SK-N-SH treated with all-trans-retinoic acid at 6 μM for 48 hours (cell line): ENCODE measurements around the gene DMRT3.

Experiments
- ATAC-seq: fragments of 200-7000 bp; cut with Tn5 transposase; 3 replicates; pipeline ENCODE4 v1.9.1; 2020; ENCODE audit warnings: mild to moderate bottlenecking, moderate library complexity
- ARNTL ChIP-seq: fragments of 450-650 bp; formaldehyde crosslinking; IDR thresholded peaks from 2 replicates; pipeline ENCODE4 v1.5.0; 2020; ENCODE audit warnings: low read depth, mild to moderate bottlenecking, moderate library complexity, borderline replicate concordance
- BACH2 ChIP-seq: fragments of 250-450 bp; sonication (Bioruptor Pico); IDR thresholded peaks from 2 replicates; pipeline ENCODE4 v1.9.0; 2021; ENCODE audit warnings: mild to moderate bottlenecking, borderline replicate concordance
- CSDC2 ChIP-seq: fragments of 250-450 bp; sonication (Bioruptor Pico); IDR thresholded peaks from 2 replicates; pipeline ENCODE4 v1.5.0; 2020; ENCODE audit warnings: mild to moderate bottlenecking, moderate library complexity
- ESRRG ChIP-seq: fragments of 250-450 bp; sonication (Bioruptor Pico); IDR thresholded peaks from 2 replicates; pipeline ENCODE4 v1.6.1; 2021; ENCODE audit warnings: mild to moderate bottlenecking
- GLIS3 ChIP-seq: fragments of 250-450 bp; sonication (Bioruptor Pico); IDR thresholded peaks from 2 replicates; pipeline ENCODE4 v1.5.0; 2020; ENCODE audit warnings: mild to moderate bottlenecking, moderate library complexity
- ISL1 ChIP-seq: fragments of 250-450 bp; sonication (Bioruptor Pico); IDR thresholded peaks from 2 replicates; pipeline ENCODE4 v2.1.2; 2022; ENCODE audit warnings: mild to moderate bottlenecking, moderate library complexity
- OSR1 ChIP-seq: fragments of 250-450 bp; sonication (Bioruptor Pico); IDR thresholded peaks from 2 replicates; pipeline ENCODE4 v1.8.0; 2022; ENCODE audit warnings: moderate library complexity, mild to moderate bottlenecking, inconsistent platforms
- PPARA ChIP-seq: fragments of 250-450 bp; sonication (Bioruptor Pico); IDR thresholded peaks from 2 replicates; pipeline ENCODE4 v1.5.0; 2020; ENCODE audit warnings: mild to moderate bottlenecking, borderline replicate concordance
- RARB ChIP-seq: fragments of 250-450 bp; sonication (Bioruptor Pico); IDR thresholded peaks from 2 replicates; pipeline ENCODE4 v1.8.0; 2021; ENCODE audit warnings: mild to moderate bottlenecking, moderate library complexity
- SNAI2 ChIP-seq: fragments of 250-450 bp; sonication (Bioruptor Pico); IDR thresholded peaks from 2 replicates; pipeline ENCODE4 v1.5.0; 2020; ENCODE audit warnings: mild to moderate bottlenecking, moderate library complexity
- TCF4 ChIP-seq: fragments of 250-450 bp; sonication (Bioruptor Pico); IDR thresholded peaks from 2 replicates; pipeline ENCODE4 v1.8.0; 2021; ENCODE audit warnings: mild to moderate bottlenecking, moderate library complexity, borderline replicate concordance
- TOX ChIP-seq: fragments of 250-450 bp; sonication (Bioruptor Pico); IDR thresholded peaks from 2 replicates; pipeline ENCODE4 v1.8.0; 2021; ENCODE audit warnings: mild to moderate bottlenecking, moderate library complexity, borderline replicate concordance
- ZC3H10 ChIP-seq: fragments of 250-450 bp; sonication (Bioruptor Pico); IDR thresholded peaks from 2 replicates; pipeline ENCODE4 v1.5.1; 2021; ENCODE audit warnings: mild to moderate bottlenecking, moderate library complexity
- ZFP3 ChIP-seq: fragments of 250-450 bp; sonication (Bioruptor Pico); IDR thresholded peaks from 2 replicates; pipeline ENCODE4 v1.5.0; 2020; ENCODE audit warnings: mild to moderate bottlenecking, moderate library complexity
- ZFP30 ChIP-seq: fragments of 450-650 bp; formaldehyde crosslinking; IDR thresholded peaks from 2 replicates; pipeline ENCODE4 v1.5.0; 2022; ENCODE audit warnings: mild to moderate bottlenecking, moderate library complexity
- ZNF565 ChIP-seq: fragments of 450-650 bp; formaldehyde crosslinking; conservative IDR thresholded peaks from 2 replicates; pipeline ENCODE4 v1.5.0; 2020; ENCODE audit warnings: low read depth, mild to moderate bottlenecking, moderate library complexity
- ZNF70 ChIP-seq: fragments of 450-650 bp; formaldehyde crosslinking; IDR thresholded peaks from 2 replicates; pipeline ENCODE4 v1.5.0; 2020; ENCODE audit warnings: mild to moderate bottlenecking, moderate library complexity
- ZNF8 ChIP-seq: fragments of 450-650 bp; formaldehyde crosslinking; IDR thresholded peaks from 2 replicates; pipeline ENCODE4 v1.5.0; 2020; ENCODE audit warnings: mild to moderate bottlenecking, moderate library complexity
- TF ChIP-seq, protein P1 (sequence below): fragments of 250-450 bp; sonication (Bioruptor Pico); IDR thresholded peaks from 2 replicates; pipeline ENCODE4 v1.5.1; 2020; ENCODE audit warnings: low read depth, mild to moderate bottlenecking, moderate library complexity
- TF ChIP-seq, protein P2 (sequence below): fragments of 250-450 bp; sonication (Bioruptor Pico); IDR thresholded peaks from 2 replicates; pipeline ENCODE4 v1.8.0; 2021; ENCODE audit warnings: low read depth, mild to moderate bottlenecking, moderate library complexity, borderline replicate concordance
- TF ChIP-seq, protein P3 (sequence below): fragments of 250-450 bp; sonication (Bioruptor Pico); IDR thresholded peaks from 2 replicates; pipeline ENCODE4 v1.5.0; 2020; ENCODE audit warnings: mild to moderate bottlenecking, moderate library complexity

Gene DMRT3

DNA sequence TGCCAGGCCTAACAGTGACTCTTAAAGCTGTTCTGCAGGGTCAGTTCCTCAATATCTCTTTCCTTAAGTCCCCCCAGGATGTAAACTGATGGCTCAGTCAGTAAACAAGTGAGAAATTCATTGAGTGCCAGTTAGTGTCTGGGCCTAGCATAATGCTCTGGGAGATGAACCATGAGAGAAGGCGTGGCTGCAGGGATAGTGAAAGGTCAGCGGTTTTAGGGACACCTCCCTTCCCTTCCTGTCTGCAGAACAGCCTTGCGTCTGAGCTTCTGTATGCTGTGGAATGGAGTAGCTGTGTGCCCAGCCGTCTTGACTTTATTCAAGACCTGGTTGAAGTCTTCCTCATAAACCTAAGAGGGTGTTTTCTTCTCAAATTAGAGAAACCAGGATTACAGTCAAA is 46.7 kb upstream of the DMRT3 start:
- TF ChIP-seq BACH2 (CRISPR knock-in tag) (no peak), ISL1 (CRISPR knock-in tag) (no peak)
- TF ChIP-seq, all 23 proteins: peak for 0
- ATAC-seq = no peak

DNA sequence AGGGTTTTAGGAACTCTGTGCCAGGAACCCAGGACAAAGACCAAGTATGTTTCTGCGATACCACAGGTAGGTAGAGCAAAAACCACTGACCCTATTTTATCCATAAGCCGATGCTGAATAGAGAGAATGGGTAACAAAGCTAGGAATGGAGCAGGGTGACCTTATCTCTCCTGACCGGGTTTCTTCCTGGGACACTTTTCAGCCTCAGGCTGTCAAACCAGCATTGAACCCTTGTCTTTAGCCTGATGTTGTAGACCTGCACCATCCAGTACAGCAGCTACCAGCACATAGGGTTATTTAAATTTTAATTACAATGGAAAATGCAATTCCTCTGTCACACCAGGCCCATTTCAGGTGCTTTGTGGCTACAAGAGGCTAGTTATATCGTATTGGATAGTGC is 43.1 kb upstream of the DMRT3 start:
- ATAC-seq = no peak
- TF ChIP-seq ZC3H10 (CRISPR knock-in tag) = no peak
- TF ChIP-seq TOX (CRISPR knock-in tag) = no peak
- no peak for TF ChIP-seq ARNTL
- TF ChIP-seq BACH2 (CRISPR knock-in tag) = no peak
- TF ChIP-seq, protein P1, sequence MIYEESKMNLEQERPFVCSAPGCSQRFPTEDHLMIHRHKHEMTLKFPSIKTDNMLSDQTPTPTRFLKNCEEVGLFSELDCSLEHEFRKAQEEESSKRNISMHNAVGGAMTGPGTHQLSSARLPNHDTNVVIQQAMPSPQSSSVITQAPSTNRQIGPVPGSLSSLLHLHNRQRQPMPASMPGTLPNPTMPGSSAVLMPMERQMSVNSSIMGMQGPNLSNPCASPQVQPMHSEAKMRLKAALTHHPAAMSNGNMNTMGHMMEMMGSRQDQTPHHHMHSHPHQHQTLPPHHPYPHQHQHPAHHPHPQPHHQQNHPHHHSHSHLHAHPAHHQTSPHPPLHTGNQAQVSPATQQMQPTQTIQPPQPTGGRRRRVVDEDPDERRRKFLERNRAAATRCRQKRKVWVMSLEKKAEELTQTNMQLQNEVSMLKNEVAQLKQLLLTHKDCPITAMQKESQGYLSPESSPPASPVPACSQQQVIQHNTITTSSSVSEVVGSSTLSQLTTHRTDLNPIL (CRISPR knock-in tag) = no peak
- TF ChIP-seq ZFP3 (CRISPR knock-in tag) = no peak
- TF ChIP-seq ZNF565 = no peak
- TF ChIP-seq, protein P2, sequence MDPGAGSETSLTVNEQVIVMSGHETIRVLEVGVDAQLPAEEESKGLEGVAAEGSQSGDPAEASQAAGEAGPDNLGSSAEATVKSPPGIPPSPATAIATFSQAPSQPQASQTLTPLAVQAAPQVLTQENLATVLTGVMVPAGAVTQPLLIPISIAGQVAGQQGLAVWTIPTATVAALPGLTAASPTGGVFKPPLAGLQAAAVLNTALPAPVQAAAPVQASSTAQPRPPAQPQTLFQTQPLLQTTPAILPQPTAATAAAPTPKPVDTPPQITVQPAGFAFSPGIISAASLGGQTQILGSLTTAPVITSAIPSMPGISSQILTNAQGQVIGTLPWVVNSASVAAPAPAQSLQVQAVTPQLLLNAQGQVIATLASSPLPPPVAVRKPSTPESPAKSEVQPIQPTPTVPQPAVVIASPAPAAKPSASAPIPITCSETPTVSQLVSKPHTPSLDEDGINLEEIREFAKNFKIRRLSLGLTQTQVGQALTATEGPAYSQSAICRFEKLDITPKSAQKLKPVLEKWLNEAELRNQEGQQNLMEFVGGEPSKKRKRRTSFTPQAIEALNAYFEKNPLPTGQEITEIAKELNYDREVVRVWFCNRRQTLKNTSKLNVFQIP (CRISPR knock-in tag) = no peak
- TF ChIP-seq OSR1 = no peak
- TF ChIP-seq CSDC2 (CRISPR knock-in tag) = no peak
- TF ChIP-seq ESRRG = no peak
- TF ChIP-seq ISL1 (CRISPR knock-in tag) = no peak
- no peak for TF ChIP-seq ZFP30 (CRISPR knock-in tag)
- TF ChIP-seq RARB (CRISPR knock-in tag) = no peak
- TF ChIP-seq, protein P3, sequence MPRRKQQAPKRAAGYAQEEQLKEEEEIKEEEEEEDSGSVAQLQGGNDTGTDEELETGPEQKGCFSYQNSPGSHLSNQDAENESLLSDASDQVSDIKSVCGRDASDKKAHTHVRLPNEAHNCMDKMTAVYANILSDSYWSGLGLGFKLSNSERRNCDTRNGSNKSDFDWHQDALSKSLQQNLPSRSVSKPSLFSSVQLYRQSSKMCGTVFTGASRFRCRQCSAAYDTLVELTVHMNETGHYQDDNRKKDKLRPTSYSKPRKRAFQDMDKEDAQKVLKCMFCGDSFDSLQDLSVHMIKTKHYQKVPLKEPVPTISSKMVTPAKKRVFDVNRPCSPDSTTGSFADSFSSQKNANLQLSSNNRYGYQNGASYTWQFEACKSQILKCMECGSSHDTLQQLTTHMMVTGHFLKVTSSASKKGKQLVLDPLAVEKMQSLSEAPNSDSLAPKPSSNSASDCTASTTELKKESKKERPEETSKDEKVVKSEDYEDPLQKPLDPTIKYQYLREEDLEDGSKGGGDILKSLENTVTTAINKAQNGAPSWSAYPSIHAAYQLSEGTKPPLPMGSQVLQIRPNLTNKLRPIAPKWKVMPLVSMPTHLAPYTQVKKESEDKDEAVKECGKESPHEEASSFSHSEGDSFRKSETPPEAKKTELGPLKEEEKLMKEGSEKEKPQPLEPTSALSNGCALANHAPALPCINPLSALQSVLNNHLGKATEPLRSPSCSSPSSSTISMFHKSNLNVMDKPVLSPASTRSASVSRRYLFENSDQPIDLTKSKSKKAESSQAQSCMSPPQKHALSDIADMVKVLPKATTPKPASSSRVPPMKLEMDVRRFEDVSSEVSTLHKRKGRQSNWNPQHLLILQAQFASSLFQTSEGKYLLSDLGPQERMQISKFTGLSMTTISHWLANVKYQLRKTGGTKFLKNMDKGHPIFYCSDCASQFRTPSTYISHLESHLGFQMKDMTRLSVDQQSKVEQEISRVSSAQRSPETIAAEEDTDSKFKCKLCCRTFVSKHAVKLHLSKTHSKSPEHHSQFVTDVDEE (CRISPR knock-in tag) = no peak
- TF ChIP-seq TCF4 (CRISPR knock-in tag) = no peak
- TF ChIP-seq ZNF70 (CRISPR knock-in tag) = no peak
- TF ChIP-seq ZNF8 (CRISPR knock-in tag) = no peak
- no peak for TF ChIP-seq PPARA (CRISPR knock-in tag)
- no peak for TF ChIP-seq SNAI2 (CRISPR knock-in tag)

DNA sequence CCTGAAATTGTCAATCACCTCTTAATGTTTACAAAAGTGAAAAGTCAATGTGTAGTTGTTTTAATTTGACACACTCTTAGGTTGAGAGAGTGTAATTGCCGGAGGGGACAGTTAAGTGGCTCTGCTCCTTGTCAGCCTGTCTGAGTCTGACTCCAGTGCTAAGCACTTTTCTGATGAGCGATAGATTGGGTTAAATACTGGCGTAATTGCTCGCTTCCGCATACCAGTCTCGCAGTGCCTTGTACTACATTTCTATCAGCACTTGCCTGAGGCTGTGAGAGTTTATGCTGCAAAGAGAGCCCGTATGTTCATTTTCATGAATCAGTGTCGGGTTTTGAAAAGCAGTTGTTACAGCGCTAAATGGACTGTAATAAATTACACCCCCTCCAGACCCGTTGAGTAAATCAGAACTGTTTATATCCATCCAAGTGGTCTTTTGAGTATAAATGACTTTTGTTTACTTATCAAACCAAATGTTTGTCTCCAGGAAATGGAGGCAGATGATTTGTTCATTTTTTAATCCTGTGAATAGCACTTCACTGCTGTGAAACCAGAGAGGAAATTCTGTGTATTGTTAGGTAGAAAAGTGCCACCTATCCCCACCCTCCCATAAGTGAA is 41.0 kb upstream of the DMRT3 start:
- TF ChIP-seq GLIS3 (CRISPR knock-in tag) (no peak), ZFP30 (CRISPR knock-in tag) (no peak), ZNF70 (CRISPR knock-in tag) (no peak), BACH2 (CRISPR knock-in tag) (no peak), RARB (CRISPR knock-in tag) (no peak), ISL1 (CRISPR knock-in tag) (no peak), ESRRG (no peak), ZNF565 (no peak), TCF4 (CRISPR knock-in tag) (no peak), ARNTL (no peak), OSR1 (no peak), SNAI2 (CRISPR knock-in tag) (no peak)
- TF ChIP-seq, protein P3 (CRISPR knock-in tag) = no peak
- TF ChIP-seq, protein P1 (CRISPR knock-in tag) = no peak
- no peak for ATAC-seq
